Measurements from ENCODE around the gene CHRDL1.

The CHRDL1 gene

DNA sequence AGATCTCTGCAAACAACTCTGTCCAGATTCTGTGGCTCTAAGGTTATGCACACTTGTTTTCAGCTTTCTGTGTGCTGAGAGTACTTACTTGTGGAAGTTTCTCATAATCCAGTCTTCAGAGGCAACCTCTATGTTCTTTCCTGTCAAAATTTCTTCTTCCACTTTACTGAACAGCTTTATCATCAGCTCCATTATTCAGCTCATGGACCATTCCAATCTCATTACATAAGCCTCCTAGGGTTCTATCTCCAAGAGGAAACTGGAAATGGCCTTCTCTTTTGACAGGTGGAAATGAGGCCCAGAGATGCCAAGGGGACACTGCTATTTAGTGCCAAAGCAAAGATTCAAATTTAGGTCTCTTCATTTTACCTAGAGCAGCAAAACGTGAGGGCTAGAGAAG is 61.3 kb downstream of the CHRDL1 start:
- CTCF ChIA-PET = no interaction called here
- POLR2A ChIA-PET = no interaction called here
- H3K4me3 ChIP-seq (ENCODE audit: low read depth, low read length) = no peak overlapping the region
- no peak for TF ChIP-seq CTCF (IDR thresholded peaks at IDR 0.05; ENCODE audit: insufficient read depth, low read length, missing control alignments)
- DNase-seq (ENCODE audit: low read depth, low spot score) = no peak

DNA sequence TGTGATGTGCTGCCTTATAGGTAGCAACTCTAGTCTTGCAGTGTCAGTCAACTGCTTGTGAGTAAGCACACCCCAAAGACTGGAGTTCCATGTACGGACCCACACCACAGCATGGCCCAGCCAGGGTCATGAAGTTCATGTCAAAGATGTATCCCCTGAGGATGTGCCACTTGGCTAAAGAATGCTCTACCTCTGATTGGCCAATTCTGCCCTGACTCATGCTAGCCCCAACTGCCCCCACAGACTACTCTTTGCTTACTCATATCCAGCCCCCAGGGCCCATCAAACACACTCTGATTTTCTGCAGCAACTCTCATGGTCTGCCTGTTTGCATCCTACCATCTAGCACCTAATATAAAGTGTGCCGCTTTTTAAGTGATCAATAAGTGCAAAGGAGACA is 62.5 kb downstream of the CHRDL1 start:
- POLR2A ChIA-PET = no interaction called here
- CTCF ChIA-PET = no interaction called here
- DNase-seq (ENCODE audit: low read depth, low spot score) = no peak
- TF ChIP-seq CTCF (IDR thresholded peaks at IDR 0.05; ENCODE audit: insufficient read depth, low read length, missing control alignments) = no peak
- no peak overlapping the region for H3K4me3 ChIP-seq (ENCODE audit: low read depth, low read length)

DNA sequence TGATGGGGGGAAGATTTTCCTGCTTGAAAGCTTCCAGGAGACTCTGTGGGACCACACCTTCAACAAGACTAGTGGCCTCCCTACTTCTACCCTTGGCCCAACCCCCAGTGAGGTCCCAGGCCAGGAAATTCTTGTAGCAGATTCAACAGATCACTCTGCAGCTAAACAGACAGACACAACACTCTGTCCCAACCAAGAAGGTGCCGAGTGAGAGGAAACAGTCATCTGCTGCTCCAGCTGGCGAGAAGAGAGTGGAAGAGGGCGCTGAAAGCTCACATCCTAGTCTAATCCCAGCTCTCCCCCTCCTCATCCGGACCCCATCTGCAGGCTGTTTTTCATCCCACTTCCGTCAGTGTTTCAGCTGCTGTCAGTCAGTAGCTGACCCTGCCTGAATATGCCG is 63.4 kb downstream of the CHRDL1 start:
- DNase-seq (ENCODE audit: low read depth, low spot score) = no peak
- POLR2A ChIA-PET = no interaction called here
- TF ChIP-seq CTCF (IDR thresholded peaks at IDR 0.05; ENCODE audit: insufficient read depth, low read length, missing control alignments) = no peak
- no peak overlapping the region for H3K4me3 ChIP-seq (ENCODE audit: low read depth, low read length)
- CTCF ChIA-PET = no interaction called here

DNA sequence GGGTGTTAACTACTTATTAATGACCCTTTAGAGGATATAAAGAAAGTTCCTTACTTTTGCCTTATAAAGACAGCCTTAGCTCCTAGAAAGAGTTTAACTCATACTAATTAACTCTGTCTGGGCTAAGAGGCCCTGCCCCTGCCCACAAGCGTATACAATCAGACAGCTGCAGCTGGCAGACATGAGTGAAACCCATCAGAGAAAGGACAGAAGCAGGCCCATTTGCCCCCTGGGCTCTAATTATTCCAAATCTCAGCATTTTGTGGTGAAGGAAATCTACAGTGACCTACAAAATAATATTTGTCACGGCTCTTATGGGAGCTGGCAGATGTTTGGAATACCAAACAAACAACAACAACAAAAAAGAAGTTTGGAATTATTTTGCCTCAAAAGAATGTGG is 71.8 kb downstream of the CHRDL1 start:
- ChIA-PET POLR2A (no interaction called here), CTCF (no interaction called here)
- DNase-seq (ENCODE audit: low read depth, low spot score) = no peak
- no peak overlapping the region for H3K4me3 ChIP-seq (ENCODE audit: low read depth, low read length)
- TF ChIP-seq CTCF (IDR thresholded peaks at IDR 0.05; ENCODE audit: insufficient read depth, low read length, missing control alignments) = no peak

DNA sequence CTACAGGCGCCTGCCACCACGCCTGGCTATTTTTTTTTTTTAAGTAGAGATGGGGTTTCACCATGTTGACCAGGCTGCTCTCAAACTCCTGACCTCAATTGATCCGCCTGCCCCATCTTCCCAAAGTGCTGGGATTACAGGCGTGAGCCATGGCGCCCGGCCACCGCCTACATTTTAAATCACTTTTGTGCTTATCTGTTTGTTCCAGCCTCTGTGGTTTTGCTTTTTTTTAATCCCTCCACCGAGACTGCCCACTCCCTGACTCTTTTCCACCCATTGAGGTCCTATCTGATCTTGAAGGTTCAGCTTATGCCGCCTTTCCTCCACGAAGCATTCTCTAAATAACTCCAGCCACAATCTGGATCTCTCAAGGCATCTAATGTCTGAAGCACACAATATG is 73.5 kb downstream of the CHRDL1 start:
- no peak for DNase-seq (ENCODE audit: low read depth, low spot score)
- POLR2A ChIA-PET = no interaction called here
- no peak overlapping the region for H3K4me3 ChIP-seq (ENCODE audit: low read depth, low read length)
- no peak for TF ChIP-seq CTCF (IDR thresholded peaks at IDR 0.05; ENCODE audit: insufficient read depth, low read length, missing control alignments)
- CTCF ChIA-PET = no interaction called here

GRCh38 chrX:110713666-110714065 is 82.0 kb downstream of the CHRDL1 start:
- DNase-seq (ENCODE audit: low read depth, low spot score) = no peak
- H3K4me3 ChIP-seq (ENCODE audit: low read depth, low read length) = no peak overlapping the region
- ChIA-PET POLR2A (no interaction called here), CTCF (no interaction called here)
- TF ChIP-seq CTCF (IDR thresholded peaks at IDR 0.05; ENCODE audit: insufficient read depth, low read length, missing control alignments) = no peak
